Measurements from ENCODE around the gene BDH1.

The BDH1 gene

DNA sequence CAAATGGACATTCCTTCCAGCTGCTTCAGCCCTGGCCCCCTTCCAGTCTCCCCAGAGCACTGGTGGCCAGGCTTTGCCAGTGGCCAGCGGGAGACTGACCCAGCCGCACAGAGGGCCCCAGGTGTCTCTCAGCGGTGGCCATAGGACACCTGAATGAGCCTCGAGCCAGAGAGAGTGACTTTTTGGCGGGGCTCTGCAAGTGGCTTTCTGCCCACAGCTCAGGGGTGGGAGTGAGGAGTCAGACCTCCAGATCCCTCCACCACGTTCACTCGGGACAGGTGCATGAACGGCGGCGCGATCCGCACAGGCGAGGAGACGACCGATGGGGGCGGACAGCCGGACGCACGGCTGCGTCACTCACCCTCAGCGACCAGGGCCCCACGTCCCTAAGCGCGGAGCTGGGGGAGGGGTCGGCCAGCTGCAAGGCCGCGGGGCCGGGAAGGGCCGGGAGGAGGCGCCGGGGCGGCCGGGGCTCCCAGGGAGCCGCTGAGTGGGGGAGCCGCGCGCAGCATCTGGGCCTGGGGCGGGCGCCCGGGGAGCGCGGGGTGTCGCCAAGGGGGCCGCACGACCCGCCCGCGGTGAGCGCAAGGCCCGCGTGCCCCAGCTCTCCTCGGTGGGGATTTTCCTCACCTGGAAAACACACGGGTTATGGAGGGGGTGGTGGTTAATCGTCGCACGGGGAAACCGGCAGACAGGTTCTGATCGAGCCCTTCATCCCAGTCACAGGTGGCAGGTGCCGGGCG is 57.1 kb downstream of the BDH1 start:
- H3K36me3 ChIP-seq (ENCODE audit: control insufficient read depth, insufficient read depth, low read length) = no peaks in the 10 kb centered on the region
- TF ChIP-seq, protein P1, sequence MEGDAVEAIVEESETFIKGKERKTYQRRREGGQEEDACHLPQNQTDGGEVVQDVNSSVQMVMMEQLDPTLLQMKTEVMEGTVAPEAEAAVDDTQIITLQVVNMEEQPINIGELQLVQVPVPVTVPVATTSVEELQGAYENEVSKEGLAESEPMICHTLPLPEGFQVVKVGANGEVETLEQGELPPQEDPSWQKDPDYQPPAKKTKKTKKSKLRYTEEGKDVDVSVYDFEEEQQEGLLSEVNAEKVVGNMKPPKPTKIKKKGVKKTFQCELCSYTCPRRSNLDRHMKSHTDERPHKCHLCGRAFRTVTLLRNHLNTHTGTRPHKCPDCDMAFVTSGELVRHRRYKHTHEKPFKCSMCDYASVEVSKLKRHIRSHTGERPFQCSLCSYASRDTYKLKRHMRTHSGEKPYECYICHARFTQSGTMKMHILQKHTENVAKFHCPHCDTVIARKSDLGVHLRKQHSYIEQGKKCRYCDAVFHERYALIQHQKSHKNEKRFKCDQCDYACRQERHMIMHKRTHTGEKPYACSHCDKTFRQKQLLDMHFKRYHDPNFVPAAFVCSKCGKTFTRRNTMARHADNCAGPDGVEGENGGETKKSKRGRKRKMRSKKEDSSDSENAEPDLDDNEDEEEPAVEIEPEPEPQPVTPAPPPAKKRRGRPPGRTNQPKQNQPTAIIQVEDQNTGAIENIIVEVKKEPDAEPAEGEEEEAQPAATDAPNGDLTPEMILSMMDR (IDR thresholded peaks at IDR 0.05; ENCODE audit: insufficient read depth, low read length, poor library complexity, severe bottlenecking) = no peak
- no peak overlapping the region for H3K4me3 ChIP-seq (replicated peaks; ENCODE audit: low read depth, low read length)
- H3K27me3 ChIP-seq (replicated peaks; ENCODE audit: control insufficient read depth, insufficient read depth, low read length) = no peaks in the 10 kb centered on the region
- DNase-seq (ENCODE audit: extremely low read depth, insufficient read length) = no peak

DNA sequence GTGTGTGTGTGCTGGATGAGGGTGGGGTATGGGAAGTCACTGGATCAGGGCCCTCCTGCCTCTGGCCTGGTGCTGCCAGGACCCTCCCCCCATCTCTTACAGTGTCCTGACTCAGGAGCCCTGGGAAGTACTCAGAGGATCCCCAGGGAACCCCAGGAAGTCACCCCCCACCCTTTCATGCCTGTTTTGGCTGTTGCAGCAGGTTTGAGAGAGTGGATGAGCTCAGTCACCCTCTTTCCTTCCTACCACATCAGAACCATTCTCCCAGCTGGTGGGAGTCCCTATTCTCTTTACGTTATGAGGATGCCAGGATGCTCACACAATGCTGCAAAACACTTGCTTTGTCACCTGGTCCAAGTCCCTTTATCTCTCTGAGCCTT is 59.0 kb downstream of the BDH1 start:
- H3K36me3 ChIP-seq (ENCODE audit: control insufficient read depth, insufficient read depth, low read length) = no peaks in the 10 kb centered on the region
- no peaks in the 10 kb centered on the region for H3K27me3 ChIP-seq (replicated peaks; ENCODE audit: control insufficient read depth, insufficient read depth, low read length)
- TF ChIP-seq, protein P1 (IDR thresholded peaks at IDR 0.05; ENCODE audit: insufficient read depth, low read length, poor library complexity, severe bottlenecking) = no peak
- H3K4me3 ChIP-seq (replicated peaks; ENCODE audit: low read depth, low read length) = no peak overlapping the region
- DNase-seq (ENCODE audit: extremely low read depth, insufficient read length) = no peak

DNA sequence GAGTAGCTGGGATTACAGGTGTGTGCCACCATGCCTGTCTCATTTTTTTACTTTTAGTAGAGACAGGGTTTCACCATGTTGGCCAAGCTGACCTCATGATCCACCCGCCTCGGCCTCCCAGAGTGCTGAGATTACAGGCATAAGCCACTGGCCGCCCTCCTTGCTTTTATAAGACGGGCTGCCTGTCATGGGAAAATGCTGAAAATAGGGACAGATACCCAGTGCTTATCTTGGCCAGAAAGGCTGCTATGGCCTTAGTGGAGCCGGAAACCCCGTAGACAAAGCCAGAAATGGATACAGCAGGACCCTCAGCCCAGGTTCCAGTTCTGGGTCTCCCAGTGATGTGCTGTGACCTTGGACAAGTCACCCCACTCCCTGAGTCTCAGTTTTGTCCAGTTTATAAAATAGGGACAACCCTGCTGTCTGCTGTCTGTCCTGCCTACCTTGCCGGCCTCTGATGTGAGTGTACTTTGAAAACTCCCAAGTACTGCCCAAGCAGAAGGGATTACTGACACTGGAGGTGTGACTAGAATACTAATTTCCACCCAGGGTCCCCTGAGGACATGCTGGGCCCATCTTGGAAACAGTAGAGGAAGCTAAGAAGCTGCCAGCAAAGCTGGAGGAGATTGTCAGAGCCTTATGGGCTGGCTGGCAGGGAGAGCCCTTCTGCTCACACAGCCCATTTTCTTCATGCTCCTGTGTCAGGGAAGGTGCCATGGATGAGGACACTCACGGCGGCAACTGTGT is 59.6 kb downstream of the BDH1 start:
- no peaks in the 10 kb centered on the region for H3K27me3 ChIP-seq (replicated peaks; ENCODE audit: control insufficient read depth, insufficient read depth, low read length)
- H3K36me3 ChIP-seq (ENCODE audit: control insufficient read depth, insufficient read depth, low read length) = no peaks in the 10 kb centered on the region
- TF ChIP-seq, protein P1 (IDR thresholded peaks at IDR 0.05; ENCODE audit: insufficient read depth, low read length, poor library complexity, severe bottlenecking) = no peak
- no peak for DNase-seq (ENCODE audit: extremely low read depth, insufficient read length)
- no peak overlapping the region for H3K4me3 ChIP-seq (replicated peaks; ENCODE audit: low read depth, low read length)

DNA sequence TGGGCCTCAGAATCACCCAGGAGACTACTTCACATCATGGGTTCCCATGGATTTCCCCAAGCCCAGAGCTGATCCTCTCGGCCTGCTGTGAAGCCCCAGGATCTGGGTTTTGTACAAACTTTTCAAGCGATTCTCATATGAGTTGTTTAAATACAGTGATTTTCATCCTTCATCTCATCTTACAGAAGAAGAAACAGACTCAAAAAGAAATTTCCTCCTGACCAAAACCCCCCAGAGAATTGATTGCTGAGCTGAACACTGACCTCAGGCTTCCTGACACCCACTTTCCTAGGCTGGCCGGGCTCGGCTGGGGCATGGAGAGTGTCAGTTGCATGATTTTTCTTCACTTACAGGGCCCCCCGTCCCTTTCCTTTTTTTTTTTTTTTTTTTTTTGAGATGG is 60.3 kb downstream of the BDH1 start:
- TF ChIP-seq, protein P1 (IDR thresholded peaks at IDR 0.05; ENCODE audit: insufficient read depth, low read length, poor library complexity, severe bottlenecking) = no peak
- no peak for DNase-seq (ENCODE audit: extremely low read depth, insufficient read length)
- H3K4me3 ChIP-seq (replicated peaks; ENCODE audit: low read depth, low read length) = no peak overlapping the region
- H3K36me3 ChIP-seq (ENCODE audit: control insufficient read depth, insufficient read depth, low read length) = no peaks in the 10 kb centered on the region
- H3K27me3 ChIP-seq (replicated peaks; ENCODE audit: control insufficient read depth, insufficient read depth, low read length) = no peaks in the 10 kb centered on the region

DNA sequence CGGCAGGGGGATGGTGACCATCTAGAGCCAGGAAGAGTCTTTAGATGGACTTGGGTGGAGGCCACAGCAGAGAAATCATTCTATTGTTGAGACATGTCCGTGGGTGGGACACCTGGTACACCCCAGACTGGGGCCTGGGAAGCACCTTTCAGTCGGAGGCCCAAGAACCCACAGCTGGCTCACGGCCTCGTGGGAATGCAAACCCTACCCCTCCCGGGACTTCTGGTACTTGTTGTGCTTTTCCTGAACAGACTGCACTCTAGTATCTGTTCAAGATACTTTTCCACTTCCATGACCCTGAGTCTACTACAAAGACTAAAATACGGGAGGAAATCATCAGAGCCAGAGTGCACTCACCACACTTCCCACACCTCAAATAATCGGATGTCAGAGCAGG is 60.7 kb downstream of the BDH1 start:
- no peak overlapping the region for H3K4me3 ChIP-seq (replicated peaks; ENCODE audit: low read depth, low read length)
- H3K36me3 ChIP-seq (ENCODE audit: control insufficient read depth, insufficient read depth, low read length) = no peaks in the 10 kb centered on the region
- DNase-seq (ENCODE audit: extremely low read depth, insufficient read length) = no peak
- TF ChIP-seq, protein P1 (IDR thresholded peaks at IDR 0.05; ENCODE audit: insufficient read depth, low read length, poor library complexity, severe bottlenecking) = no peak
- H3K27me3 ChIP-seq (replicated peaks; ENCODE audit: control insufficient read depth, insufficient read depth, low read length) = no peaks in the 10 kb centered on the region

Measured in GM06990 (cell line).